NB4 (cell line): ENCODE results near the gene LST1.

ENCODE experiments used
- CTCF ChIP-seq: IDR thresholded peaks from one replicate; pipeline ENCODE4 v1.5.1; 2012; ENCODE audit warnings: low read depth, low read length
- MYC ChIP-seq: IDR thresholded peaks from 2 replicates; pipeline ENCODE4 v1.6.1; 2011; ENCODE audit warnings: low read depth, low read length

- TF ChIP-seq CTCF (no peak), MYC (no peak)
Observed at GRCh38 chr6:31541059-31541657, 44.9 kb upstream of the LST1 start.
